IMR-90 (cell line): ENCODE results near the gene TRAF3. TPM values are rescaled to one million over a fixed set of nuclear protein-coding genes. Genes with fewer than 3 reads are reported as not detected.

ENCODE experiments used
- ATAC-seq: fragments of 200-7000 bp; cut with Tn5 transposase; 2 replicates; pipeline ENCODE4 v1.9.1; 2020; ENCODE audit warnings: low read depth, mild to moderate bottlenecking, moderate library complexity
- BruUV-seq: library from RNA; stranded (reverse); fragments of 400-500 nt; replicated peaks from 2 replicates; lab custom pipeline; 2021; lab: Mats Ljungman, UMichigan
- CTCF ChIA-PET: fragments of 300-600 bp; formaldehyde crosslinking; extraction: SDS; loops from one replicate; lab custom pipeline; 2021; ENCODE audit warnings: antibody characterized with exemption; lab: Yijun Ruan, JAX
- POLR2A ChIA-PET: fragments of 300-600 bp; sonication (Branson Sonifier 250); formaldehyde crosslinking; loops from one replicate; lab custom pipeline; 2022; ENCODE audit warnings: antibody characterized with exemption; ENCODE audit not compliant: unreplicated experiment; lab: Charles Lee
- DNase-seq: peaks from one replicate; pipeline ENCODE4 v3.0.0; 2013
- H2AFZ ChIP-seq: replicated peaks from 2 replicates; pipeline ENCODE3; 2013; ENCODE audit warnings: low read length, mild to moderate bottlenecking; ENCODE audit not compliant: poor library complexity
- H2AK5ac ChIP-seq: 2 replicates; pipeline ENCODE4 v1.6.1; 2013; ENCODE audit warnings: low read depth, low read length, inconsistent platforms
- H2AK9ac ChIP-seq: replicated peaks from 2 replicates; pipeline ENCODE3; 2013; ENCODE audit warnings: mild to moderate bottlenecking, low read depth, low read length, moderate library complexity; ENCODE audit not compliant: poor library complexity
- H2BK120ac ChIP-seq: 2 replicates; pipeline ENCODE4 v1.6.1; 2013; ENCODE audit warnings: low read depth, low read length, inconsistent platforms
- H2BK15ac ChIP-seq: 3 replicates; pipeline ENCODE4 v1.6.1; 2013; ENCODE audit warnings: low read depth, low read length, inconsistent platforms
- H2BK20ac ChIP-seq: 2 replicates; pipeline ENCODE4 v1.6.1; 2013; ENCODE audit warnings: low read depth, mild to moderate bottlenecking, inconsistent platforms, low read length, moderate library complexity
- H2BK5ac ChIP-seq: 2 replicates; pipeline ENCODE4 v1.6.1; 2013; ENCODE audit warnings: mild to moderate bottlenecking, low read depth, low read length, inconsistent platforms; ENCODE audit not compliant: poor library complexity, severe bottlenecking
- H3K14ac ChIP-seq: replicated peaks from 2 replicates; pipeline ENCODE4 v1.6.1; 2013; ENCODE audit warnings: low read depth, low read length, inconsistent platforms
- H3K18ac ChIP-seq: 2 replicates; pipeline ENCODE4 v1.6.1; 2013; ENCODE audit warnings: low read depth, low read length, control low read depth
- H3K23ac ChIP-seq: 2 replicates; pipeline ENCODE4 v1.6.1; 2013; ENCODE audit warnings: low read depth, low read length, inconsistent platforms
- H3K27ac ChIP-seq: 2 replicates; pipeline ENCODE4 v1.5.1; 2013; ENCODE audit warnings: mild to moderate bottlenecking, control low read depth, low read length; ENCODE audit not compliant: insufficient read depth
- H3K27me3 ChIP-seq: 2 replicates; pipeline ENCODE4 v1.6.1; 2013; ENCODE audit warnings: low read length; ENCODE audit not compliant: control insufficient read depth, insufficient read depth
- H3K36me3 ChIP-seq: 2 replicates; pipeline ENCODE4 v1.6.1; 2013; ENCODE audit warnings: low read length, mixed read lengths; ENCODE audit not compliant: control insufficient read depth, insufficient read depth
- H3K4ac ChIP-seq: 2 replicates; pipeline ENCODE4 v1.6.1; 2013; ENCODE audit warnings: low read depth, low read length, inconsistent platforms
- H3K4me1 ChIP-seq: 2 replicates; pipeline ENCODE4 v1.6.1; 2013; ENCODE audit warnings: low read length, mixed read lengths; ENCODE audit not compliant: control insufficient read depth, insufficient read depth
- H3K4me2 ChIP-seq: 2 replicates; pipeline ENCODE4 v1.6.1; 2013; ENCODE audit warnings: low read depth, mild to moderate bottlenecking, control low read depth, low read length, moderate library complexity
- H3K4me3 ChIP-seq: 2 replicates; pipeline ENCODE4 v1.5.1; 2013; ENCODE audit warnings: low read depth, mild to moderate bottlenecking, control low read depth, low read length, moderate library complexity; ENCODE audit not compliant: insufficient read depth
- H3K56ac ChIP-seq: 2 replicates; pipeline ENCODE4 v1.6.1; 2013; ENCODE audit warnings: low read length, inconsistent platforms; ENCODE audit not compliant: insufficient read depth; ENCODE audit errors: extremely low read depth
- H3K79me1 ChIP-seq, 2 experiments: 2 replicates each; pipeline ENCODE4 v1.6.1; 2013; ENCODE audit warnings: low read length in 2 of 2, inconsistent platforms in 1 of 2, low read depth in 1 of 2
- H3K9ac ChIP-seq: 2 replicates; pipeline ENCODE4 v1.6.1; 2013; ENCODE audit warnings: low read depth, low read length, control low read depth
- H3K9me1 ChIP-seq: 2 replicates; pipeline ENCODE4 v1.6.1; 2013; ENCODE audit warnings: low read length, inconsistent platforms; ENCODE audit not compliant: insufficient read depth
- H3K9me3 ChIP-seq: 2 replicates; pipeline ENCODE4 v1.6.1; 2013; ENCODE audit warnings: low read length; ENCODE audit not compliant: control insufficient read depth, insufficient read depth
- H4K20me1 ChIP-seq: 2 replicates; pipeline ENCODE4 v1.6.1; 2013; ENCODE audit warnings: low read length, inconsistent platforms; ENCODE audit not compliant: insufficient read depth
- H4K5ac ChIP-seq: 2 replicates; pipeline ENCODE4 v1.6.1; 2013; ENCODE audit warnings: mild to moderate bottlenecking, low read depth, low read length, control low read depth
- H4K8ac ChIP-seq, 2 experiments: 2 replicates each; pipeline ENCODE4 v1.6.1; 2013; ENCODE audit warnings: low read depth in 2 of 2, low read length in 2 of 2, control low read depth in 1 of 2, inconsistent platforms in 1 of 2
- H4K91ac ChIP-seq: 2 replicates; pipeline ENCODE4 v1.6.1; 2013; ENCODE audit warnings: low read depth, low read length, inconsistent platforms; ENCODE audit not compliant: insufficient read depth
- BHLHE40 ChIP-seq: fragments of 150-350 bp; IDR thresholded peaks from 2 replicates; pipeline ENCODE4 v1.6.1; 2016; ENCODE audit warnings: mild to moderate bottlenecking, low read depth, low read length
- CEBPB ChIP-seq: IDR thresholded peaks from 2 replicates; pipeline ENCODE4 v1.6.1; 2012; ENCODE audit warnings: low read depth, low read length, improper control_type of control experiment
- CHD1 ChIP-seq: IDR thresholded peaks from 2 replicates; pipeline ENCODE4 v1.6.1; 2012; ENCODE audit warnings: low read depth, low read length, improper control_type of control experiment
- MAFK ChIP-seq: IDR thresholded peaks from 2 replicates; pipeline ENCODE4 v1.6.1; 2012; ENCODE audit warnings: low read depth, low read length, improper control_type of control experiment
- MAZ ChIP-seq: IDR thresholded peaks from 2 replicates; pipeline ENCODE4 v1.6.1; 2012; ENCODE audit warnings: low read depth, mild to moderate bottlenecking, low read length, improper control_type of control experiment, moderate library complexity, borderline replicate concordance
- NFE2L2 ChIP-seq: fragments of 150-350 bp; IDR thresholded peaks from 2 replicates; pipeline ENCODE4 v1.6.1; 2016; ENCODE audit warnings: low read depth, mild to moderate bottlenecking, low read length
- RAD21 ChIP-seq: IDR thresholded peaks from 2 replicates; pipeline ENCODE4 v1.6.1; 2012; ENCODE audit warnings: low read length, improper control_type of control experiment
- RCOR1 ChIP-seq: IDR thresholded peaks from 2 replicates; pipeline ENCODE4 v1.6.1; 2012; ENCODE audit warnings: mild to moderate bottlenecking, low read length, improper control_type of control experiment; ENCODE audit not compliant: insufficient replicate concordance
- RFX5 ChIP-seq: IDR thresholded peaks from 2 replicates; pipeline ENCODE4 v1.8.0; 2012; ENCODE audit warnings: low read depth, mild to moderate bottlenecking, low read length, moderate library complexity
- WGBS, 2 experiments: methylation state at CpG; one replicate each; pipeline versions ENCODE4 v1.1.5 to v1.1.7; 2013; ENCODE audit warnings: missing lambda C conversion rate in 2 of 2; ENCODE audit not compliant: insufficient read length in 1 of 2; ENCODE audit errors: extremely low coverage in 2 of 2; 5-methylcytosine and 5-hydroxymethylcytosine counted together
- dilution Hi-C: fragments of 300-500 bp; cut with HindIII; formaldehyde crosslinking; loops from one replicate; pipeline ENCODE4 v1.14.3; 2018; ENCODE audit warnings: low sequenced_read_pairs; ENCODE audit not compliant: unreplicated experiment
- in situ Hi-C: fragments of 300-500 bp; cut with MboI; formaldehyde crosslinking; loops from 3 replicates; pipeline ENCODE4 v1.14.3; 2019; ENCODE audit warnings: low sequenced_read_pairs, inconsistent platforms, mixed read lengths
- intact Hi-C: fragments of 100-400 bp; cut with micrococcal nuclease; formaldehyde crosslinking; loops from 2 replicates; pipeline ENCODE4 v1.10.0; 2022
- polyA plus RNA-seq, 3 experiments: library from polyadenylated mRNA; depleted of rRNA; stranded (reverse); fragments of >200 nt; gene quantifications; 2 replicates each; pipeline ENCODE4 v1.2.3, GENCODE V29; 2012; ENCODE audit warnings: low replicate concordance in 1 of 3
- total RNA-seq: library from RNA; depleted of rRNA; stranded (reverse); fragments of >200 nt; gene quantifications from 2 replicates; pipeline ENCODE4 v1.2.3, GENCODE V29; 2012
- TF ChIP-seq, protein P1 (sequence below): conservative IDR thresholded peaks from 2 replicates; pipeline ENCODE4 v1.5.1; 2012; ENCODE audit warnings: mild to moderate bottlenecking, low read depth, low read length, improper control_type of control experiment
- TF ChIP-seq, protein P2 (sequence below): fragments of 150-350 bp; IDR thresholded peaks from 2 replicates; pipeline ENCODE4 v1.6.1; 2017; ENCODE audit warnings: mild to moderate bottlenecking, antibody characterized with exemption, low read length, low read depth

The TRAF3 gene
- total and polyA plus RNA-seq, 2 of the 4 experiments (the other 2 are of a cell fraction), result 21.2 to 25.3 TPM

DNA sequence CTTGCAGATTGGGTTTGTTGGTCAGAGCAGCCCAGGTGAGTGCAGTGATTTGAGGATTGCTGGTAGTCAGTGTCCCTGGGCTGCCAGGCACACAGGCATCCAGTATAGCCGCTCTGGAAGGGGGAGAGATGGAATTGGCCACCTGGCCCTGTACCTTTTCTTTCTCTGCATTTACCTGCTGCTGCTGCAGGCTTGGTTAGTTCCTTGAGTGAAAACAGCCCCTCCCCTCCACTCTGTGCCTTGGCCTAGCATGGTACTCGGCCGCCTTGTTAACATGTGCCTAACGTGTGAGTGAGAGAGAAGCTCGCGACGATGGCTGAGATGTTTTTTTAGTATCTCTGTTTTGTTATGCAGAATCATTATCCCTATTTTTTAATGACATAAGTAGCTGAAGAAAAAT, 95.9 kb downstream of the TRAF3 start:
- no peak overlapping the region for H2AK5ac ChIP-seq
- peaks cover 21% of the 10 kb centered on the region for H3K36me3 ChIP-seq
- no peak overlapping the region for H3K4me2 ChIP-seq
- H3K27ac ChIP-seq, result no peak overlapping the region
- ChIA-PET CTCF (no interaction called here), POLR2A (no interaction called here)
- no peak overlapping the region for H3K9ac ChIP-seq
- H3K79me1 ChIP-seq, result peaks cover 0 to 8% of the 10 kb centered on the region in 2 experiments; a peak in 2 of 4 replicates
- ATAC-seq (no peak), DNase-seq (no peak)
- in situ Hi-C loops (no loop called here), intact Hi-C loops (no loop called here), dilution Hi-C loops (no loop called here)
- WGBS, 2 experiments, result no CpG with 5 or more reads among the region's 7 CpGs
- no peak overlapping the region for H2BK15ac ChIP-seq
- no peak overlapping the region for H3K4me3 ChIP-seq
- no peaks in the 10 kb centered on the region for H3K27me3 ChIP-seq
- no peak overlapping the region for H4K91ac ChIP-seq
- peaks cover 14% of the 10 kb centered on the region for H3K9me1 ChIP-seq
- no peak overlapping the region for H3K56ac ChIP-seq
- H3K14ac ChIP-seq, result no peak overlapping the region
- H3K9me3 ChIP-seq, result no peaks in the 10 kb centered on the region
- no peak overlapping the region for H4K8ac ChIP-seq
- BruUV-seq, result no TSS peak
- no peak overlapping the region for H4K5ac ChIP-seq
- H3K4me1 ChIP-seq, result peaks cover under 1% of the 10 kb centered on the region; the same call in 1 of the 2 replicates
- no peak for TF ChIP-seq CEBPB
- TF ChIP-seq RFX5, result no peak
- TF ChIP-seq, protein P1, sequence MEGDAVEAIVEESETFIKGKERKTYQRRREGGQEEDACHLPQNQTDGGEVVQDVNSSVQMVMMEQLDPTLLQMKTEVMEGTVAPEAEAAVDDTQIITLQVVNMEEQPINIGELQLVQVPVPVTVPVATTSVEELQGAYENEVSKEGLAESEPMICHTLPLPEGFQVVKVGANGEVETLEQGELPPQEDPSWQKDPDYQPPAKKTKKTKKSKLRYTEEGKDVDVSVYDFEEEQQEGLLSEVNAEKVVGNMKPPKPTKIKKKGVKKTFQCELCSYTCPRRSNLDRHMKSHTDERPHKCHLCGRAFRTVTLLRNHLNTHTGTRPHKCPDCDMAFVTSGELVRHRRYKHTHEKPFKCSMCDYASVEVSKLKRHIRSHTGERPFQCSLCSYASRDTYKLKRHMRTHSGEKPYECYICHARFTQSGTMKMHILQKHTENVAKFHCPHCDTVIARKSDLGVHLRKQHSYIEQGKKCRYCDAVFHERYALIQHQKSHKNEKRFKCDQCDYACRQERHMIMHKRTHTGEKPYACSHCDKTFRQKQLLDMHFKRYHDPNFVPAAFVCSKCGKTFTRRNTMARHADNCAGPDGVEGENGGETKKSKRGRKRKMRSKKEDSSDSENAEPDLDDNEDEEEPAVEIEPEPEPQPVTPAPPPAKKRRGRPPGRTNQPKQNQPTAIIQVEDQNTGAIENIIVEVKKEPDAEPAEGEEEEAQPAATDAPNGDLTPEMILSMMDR, result no peak
- no peak for TF ChIP-seq RCOR1
- TF ChIP-seq MAFK, result no peak
- TF ChIP-seq, protein P2, sequence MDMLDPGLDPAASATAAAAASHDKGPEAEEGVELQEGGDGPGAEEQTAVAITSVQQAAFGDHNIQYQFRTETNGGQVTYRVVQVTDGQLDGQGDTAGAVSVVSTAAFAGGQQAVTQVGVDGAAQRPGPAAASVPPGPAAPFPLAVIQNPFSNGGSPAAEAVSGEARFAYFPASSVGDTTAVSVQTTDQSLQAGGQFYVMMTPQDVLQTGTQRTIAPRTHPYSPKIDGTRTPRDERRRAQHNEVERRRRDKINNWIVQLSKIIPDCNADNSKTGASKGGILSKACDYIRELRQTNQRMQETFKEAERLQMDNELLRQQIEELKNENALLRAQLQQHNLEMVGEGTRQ, result no peak
- TF ChIP-seq NFE2L2, result no peak
- no peak for TF ChIP-seq BHLHE40
- TF ChIP-seq CHD1, result no peak
- TF ChIP-seq RAD21, result no peak
- no peak for TF ChIP-seq MAZ
- no peak overlapping the region for H3K4ac ChIP-seq
- H2AK9ac ChIP-seq, result no peak overlapping the region
- no peaks in the 10 kb centered on the region for H4K20me1 ChIP-seq
- no peak overlapping the region for H2BK120ac ChIP-seq
- no peak overlapping the region for H3K18ac ChIP-seq
- H3K23ac ChIP-seq, result no peak overlapping the region
- H2BK20ac ChIP-seq, result no peak overlapping the region
- H2AFZ ChIP-seq, result no peak overlapping the region
- no peak overlapping the region for H2BK5ac ChIP-seq
